LNCaP clone FGC (cell line): ENCODE results near the gene BBS4.
A peak's percentile ranks its signal among the peaks of the same experiment; 100 is the strongest.

Experiments used
- DNase-seq: peaks from one replicate; pipeline ENCODE4 v3.0.0-alpha.2; 2011; ENCODE audit warnings: low read depth
- H3K4me3 ChIP-seq: 2 replicates; pipeline ENCODE4 v1.5.1; 2011; ENCODE audit warnings: mild to moderate bottlenecking, low read depth, low read length, control low read depth
- CTCF ChIP-seq: IDR thresholded peaks from 2 replicates; pipeline ENCODE4 v1.5.1; 2012; ENCODE audit warnings: mild to moderate bottlenecking; ENCODE audit not compliant: control insufficient read depth, insufficient read depth; ENCODE audit errors: extremely low read depth

The BBS4 gene

GRCh38 chr15:72670656-72671352 is 15.2 kb upstream of the BBS4 start:
- peak overlapping the region; percentile 39 for H3K4me3 ChIP-seq
- peak; percentile 49 for DNase-seq

GRCh38 chr15:72671525-72671924 is 14.5 kb upstream of the BBS4 start:
- no peak for DNase-seq
- no peak overlapping the region for H3K4me3 ChIP-seq
- no peak for TF ChIP-seq CTCF

More at GRCh38 chr15:72670656-72671352, 15.2 kb upstream of the BBS4 start:
- TF ChIP-seq CTCF = peak; percentile 67

GRCh38 chr15:72676838-72677237 is 9.2 kb upstream of the BBS4 start:
- TF ChIP-seq CTCF = no peak
- no peak overlapping the region for H3K4me3 ChIP-seq
- no peak for DNase-seq

GRCh38 chr15:72680931-72681330 is 5.1 kb upstream of the BBS4 start:
- no peak for DNase-seq
- H3K4me3 ChIP-seq = no peak overlapping the region
- no peak for TF ChIP-seq CTCF

- no peak overlapping the region for H3K4me3 ChIP-seq
- DNase-seq = no peak
- TF ChIP-seq CTCF = no peak
These were observed 3.2 kb upstream of the BBS4 start for GRCh38 chr15:72682772-72683171.

- TF ChIP-seq CTCF = no peak
- DNase-seq = no peak
- peak overlapping the region; percentile 95 for H3K4me3 ChIP-seq
These were observed 594 bp upstream of the BBS4 start for GRCh38 chr15:72685301-72685924.
